Myocyte (in vitro differentiated cells): ENCODE measurements around the gene MAPK8IP3. TPM values are rescaled to one million over a fixed set of nuclear protein-coding genes. Genes with fewer than 3 reads are reported as not detected.
A peak's percentile ranks its signal among the peaks of the same experiment; 100 is the strongest.
"Not testable (repeated sequence)": the region's sequence is repeated elsewhere in the genome, so short reads cannot be mapped to it uniquely, and the experiment has no call there.

Experiments used
- DNase-seq: peaks from one replicate; pipeline ENCODE4 v3.0.0-alpha.2; 2012; ENCODE audit warnings: low read depth
- total RNA-seq: library from RNA; depleted of rRNA; stranded (reverse); fragments of >200 nt; gene quantifications from 2 replicates; pipeline ENCODE4 v1.2.3, GENCODE V29; 2014

MAPK8IP3 gene
- total RNA-seq, 1 donor from 2014 or later = 108 TPM

- no peak for DNase-seq
These were observed 26.1 kb downstream of the MAPK8IP3 start for GRCh38 chr16:1732071-1732470.

GRCh38 chr16:1732551-1732987, 26.6 kb downstream of the MAPK8IP3 start:
- not testable (repeated sequence) for DNase-seq

- no peak for DNase-seq
These were observed 28.1 kb downstream of the MAPK8IP3 start for GRCh38 chr16:1734123-1734522.

- DNase-seq = no peak
These were observed 28.8 kb downstream of the MAPK8IP3 start for GRCh38 chr16:1734816-1735215.

- DNase-seq = no peak
These were observed 34.2 kb downstream of the MAPK8IP3 start for GRCh38 chr16:1740234-1740633.

- DNase-seq = no peak
These were observed 34.9 kb downstream of the MAPK8IP3 start for GRCh38 chr16:1740781-1741490.

- DNase-seq = no peak
These were observed 35.7 kb downstream of the MAPK8IP3 start for GRCh38 chr16:1741553-1742165.

- DNase-seq = no peak
These were observed 37.7 kb downstream of the MAPK8IP3 start for GRCh38 chr16:1743376-1744337.

GRCh38 chr16:1744338-1744840, 38.4 kb downstream of the MAPK8IP3 start:
- no peak for DNase-seq

- DNase-seq = peak; percentile 87
These were observed 39.3 kb downstream of the MAPK8IP3 start for GRCh38 chr16:1745181-1745899.

- DNase-seq = peak; percentile 97
These were observed 40.1 kb downstream of the MAPK8IP3 start for GRCh38 chr16:1745900-1746692.

- peak; percentile 75 for DNase-seq
These were observed 40.7 kb downstream of the MAPK8IP3 start for GRCh38 chr16:1746693-1747195.

- DNase-seq = no peak
These were observed 41.9 kb downstream of the MAPK8IP3 start for GRCh38 chr16:1747934-1748333.

GRCh38 chr16:1749152-1750117, 43.4 kb downstream of the MAPK8IP3 start:
- no peak for DNase-seq

- no peak for DNase-seq
These were observed 46.0 kb downstream of the MAPK8IP3 start for GRCh38 chr16:1751946-1752345.

GRCh38 chr16:1752853-1753252, 46.9 kb downstream of the MAPK8IP3 start:
- no peak for DNase-seq

GRCh38 chr16:1754204-1754603, 48.2 kb downstream of the MAPK8IP3 start:
- DNase-seq = no peak

- no peak for DNase-seq
These were observed 51.9 kb downstream of the MAPK8IP3 start for GRCh38 chr16:1757714-1758461.
